ENCODE measurements around the gene COL23A1.

DNA sequence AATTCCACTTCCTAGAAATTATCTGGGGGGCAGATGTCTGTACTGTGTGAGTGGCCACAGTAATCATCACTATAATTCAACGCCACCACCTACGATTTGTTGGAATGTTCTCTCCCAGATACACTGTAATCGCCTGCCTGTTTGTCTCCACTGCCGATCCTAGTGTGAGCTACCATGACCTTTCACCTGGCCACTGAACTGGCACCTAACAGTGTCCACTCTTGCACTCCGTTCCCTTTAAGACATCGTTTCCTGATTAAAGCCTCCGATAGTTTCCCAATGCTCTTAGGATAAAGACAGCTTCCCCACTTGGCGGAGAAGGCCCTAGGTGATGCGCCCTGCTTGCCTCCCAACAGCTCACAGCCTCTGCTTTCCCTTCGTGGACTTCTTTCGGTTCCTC lies 361.6 kb downstream of the COL23A1 start:
- TF ChIP-seq, protein P1, sequence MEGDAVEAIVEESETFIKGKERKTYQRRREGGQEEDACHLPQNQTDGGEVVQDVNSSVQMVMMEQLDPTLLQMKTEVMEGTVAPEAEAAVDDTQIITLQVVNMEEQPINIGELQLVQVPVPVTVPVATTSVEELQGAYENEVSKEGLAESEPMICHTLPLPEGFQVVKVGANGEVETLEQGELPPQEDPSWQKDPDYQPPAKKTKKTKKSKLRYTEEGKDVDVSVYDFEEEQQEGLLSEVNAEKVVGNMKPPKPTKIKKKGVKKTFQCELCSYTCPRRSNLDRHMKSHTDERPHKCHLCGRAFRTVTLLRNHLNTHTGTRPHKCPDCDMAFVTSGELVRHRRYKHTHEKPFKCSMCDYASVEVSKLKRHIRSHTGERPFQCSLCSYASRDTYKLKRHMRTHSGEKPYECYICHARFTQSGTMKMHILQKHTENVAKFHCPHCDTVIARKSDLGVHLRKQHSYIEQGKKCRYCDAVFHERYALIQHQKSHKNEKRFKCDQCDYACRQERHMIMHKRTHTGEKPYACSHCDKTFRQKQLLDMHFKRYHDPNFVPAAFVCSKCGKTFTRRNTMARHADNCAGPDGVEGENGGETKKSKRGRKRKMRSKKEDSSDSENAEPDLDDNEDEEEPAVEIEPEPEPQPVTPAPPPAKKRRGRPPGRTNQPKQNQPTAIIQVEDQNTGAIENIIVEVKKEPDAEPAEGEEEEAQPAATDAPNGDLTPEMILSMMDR (IDR thresholded peaks at IDR 0.05; ENCODE audit: low read depth, low read length): no peak
- TF ChIP-seq EZH2phosphoT487 (IDR thresholded peaks at IDR 0.05; ENCODE audit: low read depth): no peak

Data from OCI-LY3 (cell line).